Measurements from ENCODE around the gene ANO9. TPM values are rescaled to one million over a fixed set of nuclear protein-coding genes. Genes with fewer than 3 reads are reported as not detected.

The ANO9 gene
- total RNA-seq, 1 donor from 2014 or later = 1.9 TPM

DNA sequence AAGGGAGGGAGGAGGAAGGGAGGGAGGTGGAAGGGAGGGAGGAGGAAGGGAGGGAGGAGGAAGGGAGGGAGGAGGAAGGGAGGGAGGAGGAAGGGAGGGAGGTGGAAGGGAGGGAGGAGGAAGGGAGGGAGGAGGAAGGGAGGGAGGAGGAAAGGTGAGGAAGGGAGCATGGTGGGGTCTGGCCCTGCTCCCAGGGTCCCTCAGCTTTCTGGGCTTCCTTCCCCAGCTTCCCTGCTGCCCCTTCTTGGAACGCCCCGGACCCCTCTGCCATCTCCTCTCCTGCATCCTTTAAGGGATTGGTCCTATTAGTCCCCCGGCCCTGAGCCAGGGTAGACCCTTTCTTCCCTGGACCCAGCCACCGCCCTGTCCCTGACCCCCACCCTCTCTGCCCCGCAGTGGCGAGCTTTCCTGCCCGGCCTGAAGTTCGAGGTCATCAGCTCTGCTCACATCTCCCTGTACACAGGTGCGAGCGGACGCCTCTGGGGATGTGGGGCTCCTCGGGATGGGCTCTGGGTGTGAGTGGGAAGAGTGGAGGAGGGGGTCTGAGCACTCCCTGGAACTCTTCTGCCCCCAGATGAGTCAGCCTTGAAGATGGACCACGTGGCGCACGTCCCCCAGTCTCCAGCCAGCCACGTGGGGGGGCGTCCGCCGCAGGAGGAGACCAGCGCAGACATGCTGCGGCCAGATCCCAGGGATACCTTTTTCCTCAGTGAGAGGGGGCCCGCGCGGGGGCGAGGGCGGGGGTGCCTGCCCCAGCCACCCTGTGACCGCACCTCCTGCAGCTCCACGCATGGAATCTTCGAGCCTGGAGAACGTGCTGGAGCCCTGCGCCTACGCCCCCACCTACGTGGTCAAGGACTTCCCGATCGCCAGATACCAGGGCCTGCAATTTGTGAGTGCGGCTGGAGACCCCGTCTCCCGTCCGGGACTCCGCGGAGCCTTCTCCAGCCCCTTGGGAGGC lies 66.5 kb downstream of the ANO9 start:
- TF ChIP-seq, protein P1, sequence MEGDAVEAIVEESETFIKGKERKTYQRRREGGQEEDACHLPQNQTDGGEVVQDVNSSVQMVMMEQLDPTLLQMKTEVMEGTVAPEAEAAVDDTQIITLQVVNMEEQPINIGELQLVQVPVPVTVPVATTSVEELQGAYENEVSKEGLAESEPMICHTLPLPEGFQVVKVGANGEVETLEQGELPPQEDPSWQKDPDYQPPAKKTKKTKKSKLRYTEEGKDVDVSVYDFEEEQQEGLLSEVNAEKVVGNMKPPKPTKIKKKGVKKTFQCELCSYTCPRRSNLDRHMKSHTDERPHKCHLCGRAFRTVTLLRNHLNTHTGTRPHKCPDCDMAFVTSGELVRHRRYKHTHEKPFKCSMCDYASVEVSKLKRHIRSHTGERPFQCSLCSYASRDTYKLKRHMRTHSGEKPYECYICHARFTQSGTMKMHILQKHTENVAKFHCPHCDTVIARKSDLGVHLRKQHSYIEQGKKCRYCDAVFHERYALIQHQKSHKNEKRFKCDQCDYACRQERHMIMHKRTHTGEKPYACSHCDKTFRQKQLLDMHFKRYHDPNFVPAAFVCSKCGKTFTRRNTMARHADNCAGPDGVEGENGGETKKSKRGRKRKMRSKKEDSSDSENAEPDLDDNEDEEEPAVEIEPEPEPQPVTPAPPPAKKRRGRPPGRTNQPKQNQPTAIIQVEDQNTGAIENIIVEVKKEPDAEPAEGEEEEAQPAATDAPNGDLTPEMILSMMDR (IDR thresholded peaks at IDR 0.05; ENCODE audit: insufficient read depth, low read depth, low read length) = no peak
- TF ChIP-seq EZH2 (IDR thresholded peaks at IDR 0.05; ENCODE audit: insufficient read depth, low read length) = no peak
- Histone ChIP-seq H3K4me2 (ENCODE audit: low read length) (no peak overlapping the region), H3K9ac (ENCODE audit: low read length) (no peak overlapping the region), H3K79me2 (ENCODE audit: insufficient read depth, low read length) (no peaks in the 10 kb centered on the region), H3K4me3 (ENCODE audit: insufficient read depth, low read depth, low read length) (no peak overlapping the region), H3K36me3 (ENCODE audit: insufficient read depth, low read length) (no peaks in the 10 kb centered on the region), H2AFZ (ENCODE audit: low read depth, low read length) (no peak overlapping the region), H3K4me1 (ENCODE audit: insufficient read depth, low read length) (no peaks in the 10 kb centered on the region), H3K27ac (ENCODE audit: low read depth, low read length) (no peak overlapping the region), H3K9me3 (ENCODE audit: insufficient read depth, low read depth, low read length) (no peaks in the 10 kb centered on the region), H3K27me3 (ENCODE audit: insufficient read depth, low read length) (peaks cover 2% of the 10 kb centered on the region), H4K20me1 (ENCODE audit: insufficient read depth, low read length) (peaks cover 20% of the 10 kb centered on the region)
- no peaks in the 10 kb centered on the region for H3K27me3 Mint-ChIP-seq (ENCODE audit: low read depth, unreplicated experiment)
- H3K4me1 Mint-ChIP-seq (ENCODE audit: low read depth, unreplicated experiment) = peaks cover 2% of the 10 kb centered on the region
- H3K27ac Mint-ChIP-seq (ENCODE audit: unreplicated experiment) = no peak overlapping the region
- no peaks in the 10 kb centered on the region for H3K9me3 Mint-ChIP-seq (ENCODE audit: unreplicated experiment)
- peaks cover 13% of the 10 kb centered on the region for H3K36me3 Mint-ChIP-seq (ENCODE audit: low read depth, unreplicated experiment)
- DNase-seq (ENCODE audit: low read depth) (no peak), FAIRE-seq (no peak)
- no peak overlapping the region for H3K4me3 Mint-ChIP-seq (ENCODE audit: unreplicated experiment)

- no peak for TF ChIP-seq EZH2 (IDR thresholded peaks at IDR 0.05; ENCODE audit: insufficient read depth, low read length)
- TF ChIP-seq, protein P1 (IDR thresholded peaks at IDR 0.05; ENCODE audit: insufficient read depth, low read depth, low read length) = no peak
- H3K4me1 ChIP-seq (ENCODE audit: insufficient read depth, low read length) = no peaks in the 10 kb centered on the region
- no peaks in the 10 kb centered on the region for H3K36me3 ChIP-seq (ENCODE audit: insufficient read depth, low read length)
- H3K9me3 ChIP-seq (ENCODE audit: insufficient read depth, low read depth, low read length) = no peaks in the 10 kb centered on the region
- H3K27me3 Mint-ChIP-seq (ENCODE audit: low read depth, unreplicated experiment) = no peaks in the 10 kb centered on the region
- FAIRE-seq (no peak), DNase-seq (ENCODE audit: low read depth) (no peak)
- H3K4me3 Mint-ChIP-seq (ENCODE audit: unreplicated experiment) = no peak overlapping the region
- peaks cover 13% of the 10 kb centered on the region for H3K36me3 Mint-ChIP-seq (ENCODE audit: low read depth, unreplicated experiment)
- peaks cover 23% of the 10 kb centered on the region for H4K20me1 ChIP-seq (ENCODE audit: insufficient read depth, low read length)
- no peaks in the 10 kb centered on the region for H3K9me3 Mint-ChIP-seq (ENCODE audit: unreplicated experiment)
- no peak overlapping the region for H3K27ac ChIP-seq (ENCODE audit: low read depth, low read length)
- H3K4me2 ChIP-seq (ENCODE audit: low read length) = no peak overlapping the region
- H3K79me2 ChIP-seq (ENCODE audit: insufficient read depth, low read length) = no peaks in the 10 kb centered on the region
- no peak overlapping the region for H3K9ac ChIP-seq (ENCODE audit: low read length)
- peaks cover 2% of the 10 kb centered on the region for H3K27me3 ChIP-seq (ENCODE audit: insufficient read depth, low read length)
- H3K27ac Mint-ChIP-seq (ENCODE audit: unreplicated experiment) = no peak overlapping the region
- no peak overlapping the region for H2AFZ ChIP-seq (ENCODE audit: low read depth, low read length)
- H3K4me3 ChIP-seq (ENCODE audit: insufficient read depth, low read depth, low read length) = no peak overlapping the region
- peaks cover 2% of the 10 kb centered on the region for H3K4me1 Mint-ChIP-seq (ENCODE audit: low read depth, unreplicated experiment)
Observed at GRCh38 chr11:373716-374551, 67.9 kb downstream of the ANO9 start.
